Measurements from ENCODE around the gene GH1. TPM values are rescaled to one million over a fixed set of nuclear protein-coding genes. Genes with fewer than 3 reads are reported as not detected.

GH1 gene
- total and polyA plus RNA-seq, 7 donors, result 0.25 TPM; not detected in 6

GRCh38 chr17:63955791-63956190 is 37.2 kb upstream of the GH1 start:
- no peak overlapping the region for H3K27ac ChIP-seq
- DNase-seq, result no peak
- WGBS, 2 donors, result 89 to 91% methylated on average over 4 of the region's 4 CpGs

DNA sequence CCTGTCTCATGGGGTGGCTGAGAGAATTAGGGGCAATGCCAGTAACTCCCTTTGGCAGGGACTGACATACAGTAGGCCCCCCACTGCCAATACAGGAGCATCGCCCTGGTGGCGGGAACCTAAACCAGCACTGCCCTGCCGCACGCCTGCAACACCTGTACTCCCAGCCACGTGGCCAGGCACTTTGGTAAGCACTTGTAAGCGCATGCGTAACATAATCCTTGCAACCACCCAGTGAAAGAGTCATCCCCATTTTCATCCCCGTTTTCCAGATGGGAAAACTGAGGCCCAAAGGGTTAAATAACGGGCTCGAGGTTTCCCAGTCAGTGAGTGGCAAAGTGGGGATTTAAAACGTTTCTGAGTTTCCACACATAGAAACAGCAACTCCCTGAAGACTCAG is 36.6 kb upstream of the GH1 start:
- Histone ChIP-seq H3K9me3 (no peaks in the 10 kb centered on the region), H3K4me1 (no peaks in the 10 kb centered on the region), H3K4me3 (no peak overlapping the region), H3K27me3 (peaks cover 0 to 5% (median 0%) of the 10 kb centered on the region in 3 donors), H3K27ac (no peak overlapping the region), H3K36me3 (no peaks in the 10 kb centered on the region)
- 75 to 85% methylated on average over 11 of the region's 11 CpGs for WGBS, 2 donors
- TF ChIP-seq POLR2A (IDR thresholded peaks at IDR 0.05) (no peak), POLR2AphosphoS5 (IDR thresholded peaks at IDR 0.05) (no peak), EP300 (IDR thresholded peaks at IDR 0.05) (no peak)
- TF ChIP-seq, protein P1, sequence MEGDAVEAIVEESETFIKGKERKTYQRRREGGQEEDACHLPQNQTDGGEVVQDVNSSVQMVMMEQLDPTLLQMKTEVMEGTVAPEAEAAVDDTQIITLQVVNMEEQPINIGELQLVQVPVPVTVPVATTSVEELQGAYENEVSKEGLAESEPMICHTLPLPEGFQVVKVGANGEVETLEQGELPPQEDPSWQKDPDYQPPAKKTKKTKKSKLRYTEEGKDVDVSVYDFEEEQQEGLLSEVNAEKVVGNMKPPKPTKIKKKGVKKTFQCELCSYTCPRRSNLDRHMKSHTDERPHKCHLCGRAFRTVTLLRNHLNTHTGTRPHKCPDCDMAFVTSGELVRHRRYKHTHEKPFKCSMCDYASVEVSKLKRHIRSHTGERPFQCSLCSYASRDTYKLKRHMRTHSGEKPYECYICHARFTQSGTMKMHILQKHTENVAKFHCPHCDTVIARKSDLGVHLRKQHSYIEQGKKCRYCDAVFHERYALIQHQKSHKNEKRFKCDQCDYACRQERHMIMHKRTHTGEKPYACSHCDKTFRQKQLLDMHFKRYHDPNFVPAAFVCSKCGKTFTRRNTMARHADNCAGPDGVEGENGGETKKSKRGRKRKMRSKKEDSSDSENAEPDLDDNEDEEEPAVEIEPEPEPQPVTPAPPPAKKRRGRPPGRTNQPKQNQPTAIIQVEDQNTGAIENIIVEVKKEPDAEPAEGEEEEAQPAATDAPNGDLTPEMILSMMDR (IDR thresholded peaks at IDR 0.05), result no peak
- no peak for DNase-seq
- intact Hi-C loops (cut with DNase I), result loop anchor here (5.0 kb wide), 1 partner anchor 37 kb away; no protein-coding TSS in a partner anchor

More at GRCh38 chr17:63955791-63956190, 37.2 kb upstream of the GH1 start:
- Histone ChIP-seq H3K36me3 (no peaks in the 10 kb centered on the region), H3K4me3 (no peak overlapping the region), H3K27me3 (peaks cover 0 to 7% (median 0%) of the 10 kb centered on the region in 3 donors), H3K4me1 (no peaks in the 10 kb centered on the region), H3K9me3 (no peaks in the 10 kb centered on the region)
- TF ChIP-seq POLR2A (IDR thresholded peaks at IDR 0.05), result no peak
- TF ChIP-seq EP300 (IDR thresholded peaks at IDR 0.05), result no peak
- intact Hi-C loops (cut with DNase I), result loop anchor here (5.0 kb wide), 1 partner anchor 37 kb away; no protein-coding TSS in a partner anchor

DNA sequence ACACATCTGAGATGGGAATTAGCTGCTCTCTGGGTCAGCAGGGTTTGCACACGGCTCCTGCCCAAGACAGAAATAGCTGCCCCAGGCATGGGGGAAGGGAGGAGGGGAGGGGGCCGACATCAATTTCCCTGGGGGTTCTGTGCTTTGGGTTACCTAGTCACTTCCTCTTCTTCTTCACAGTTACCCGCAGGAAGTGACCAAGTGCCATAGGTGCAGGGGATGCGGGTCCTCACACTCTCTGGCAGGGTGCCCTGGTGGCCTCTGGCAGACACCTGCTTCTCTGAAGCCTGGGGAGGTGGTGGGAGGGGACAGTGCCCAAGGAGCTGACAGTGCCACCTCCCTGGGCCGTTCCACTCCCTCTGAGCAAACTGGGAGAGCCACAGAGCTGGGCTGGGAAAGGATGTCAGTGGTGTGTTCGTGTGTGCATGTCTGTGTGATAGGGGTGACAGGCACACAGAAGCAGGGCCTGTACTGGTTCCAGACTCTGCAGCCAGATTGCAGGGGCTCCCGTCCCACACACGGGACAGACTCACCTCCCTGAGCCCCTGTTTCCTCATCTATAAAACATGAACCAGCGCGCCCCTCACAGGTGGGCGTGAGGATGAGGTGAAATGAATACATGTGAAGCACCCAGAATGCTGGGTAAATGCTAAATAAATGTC is 35.9 kb upstream of the GH1 start:
- intact Hi-C loops (cut with DNase I), result loop anchor here (5.0 kb wide), 1 partner anchor 38 kb away; no protein-coding TSS in a partner anchor
- Histone ChIP-seq H3K9me3 (no peaks in the 10 kb centered on the region), H3K27me3 (no peaks in the 10 kb centered on the region), H3K4me3 (no peak overlapping the region), H3K4me1 (no peaks in the 10 kb centered on the region), H3K27ac (no peak overlapping the region), H3K36me3 (no peaks in the 10 kb centered on the region)
- no peak for TF ChIP-seq POLR2A (IDR thresholded peaks at IDR 0.05)
- TF ChIP-seq, protein P1 (IDR thresholded peaks at IDR 0.05), result no peak
- TF ChIP-seq POLR2AphosphoS5 (IDR thresholded peaks at IDR 0.05), result no peak
- TF ChIP-seq EP300 (IDR thresholded peaks at IDR 0.05), result no peak
- 34 to 35% methylated on average over 11 of the region's 11 CpGs for WGBS, 2 donors
- no peak for DNase-seq

- Histone ChIP-seq H3K4me3 (no peak overlapping the region), H3K36me3 (no peaks in the 10 kb centered on the region), H3K4me1 (no peaks in the 10 kb centered on the region), H3K27ac (no peak overlapping the region), H3K9me3 (no peaks in the 10 kb centered on the region), H3K27me3 (no peaks in the 10 kb centered on the region)
- no peak for DNase-seq
- 75 to 86% methylated on average over 29 of the region's 29 CpGs for WGBS, 2 donors
- TF ChIP-seq EP300 (IDR thresholded peaks at IDR 0.05) (no peak), POLR2A (IDR thresholded peaks at IDR 0.05) (no peak), POLR2AphosphoS5 (IDR thresholded peaks at IDR 0.05) (no peak)
- TF ChIP-seq, protein P1 (IDR thresholded peaks at IDR 0.05), result no peak
- intact Hi-C loops (cut with DNase I), result no loop called here
Measured at GRCh38 chr17:63950940-63951907, 32.6 kb upstream of the GH1 start.

All from sigmoid colon (tissue), 7 donors.